ENCODE results near the gene AXIN1.

- TF ChIP-seq CTCF (conservative IDR thresholded peaks at IDR 0.05) (no peak), EZH2 (IDR thresholded peaks at IDR 0.05; ENCODE audit: low read depth) (no peak)
These were observed 27.6 kb upstream of the AXIN1 start for GRCh38 chr16:379961-380761.

Measured in PC-9 (cell line).